GM18519 (cell line): ENCODE results near the gene TXNL4B.
A peak's percentile ranks its signal among the peaks of the same experiment; 100 is the strongest.

ENCODE experiments used
- ATAC-seq: cut with Tn5 transposase; IDR thresholded peaks from one replicate; pipeline ENCODE4 v1.9.1; 2021; ENCODE audit warnings: mild to moderate bottlenecking, moderate library complexity; ENCODE audit not compliant: unreplicated experiment, low FRiP score

TXNL4B gene

DNA sequence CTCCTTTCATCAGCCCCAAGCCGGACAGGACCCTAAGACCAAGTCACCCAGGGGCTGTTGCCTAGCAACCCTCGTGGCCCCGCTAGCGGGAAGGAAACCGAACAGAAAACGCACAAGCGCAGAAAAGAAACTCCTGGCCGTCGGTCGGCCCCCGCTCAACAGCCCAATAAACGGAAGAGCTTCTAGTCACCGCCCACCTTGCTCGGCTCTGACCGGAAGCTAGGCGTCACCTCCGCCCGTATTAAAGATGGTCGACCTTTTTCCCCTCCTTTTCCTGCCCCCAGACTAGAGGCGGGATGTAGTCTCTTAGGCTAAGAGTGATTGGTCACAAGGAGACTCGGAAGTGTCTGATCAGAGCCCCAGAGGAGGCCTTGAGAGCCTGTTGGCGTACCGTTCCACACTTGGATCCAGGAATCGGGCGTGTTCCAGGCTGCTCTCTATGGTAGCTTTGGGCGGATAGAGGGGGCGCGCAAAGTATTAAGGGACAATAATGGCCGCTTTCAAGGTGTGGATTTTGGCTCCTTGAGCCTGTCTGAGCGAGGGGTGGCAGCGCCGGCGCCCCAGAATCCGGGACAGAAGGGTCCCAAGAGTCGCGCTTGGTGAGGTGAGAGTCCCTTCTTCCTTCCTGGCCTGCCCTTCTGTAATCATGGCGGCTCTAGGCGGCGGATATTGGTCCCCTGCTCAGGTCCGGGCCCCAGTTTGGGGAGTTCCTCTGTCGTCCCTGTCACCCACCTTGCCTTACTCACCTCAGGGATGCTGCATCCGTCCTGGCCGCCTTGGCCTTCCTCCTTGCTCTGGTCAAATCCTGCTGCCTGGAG is at the start of gene TXNL4B, which contains the start of gene DHX38:
Gene TXNL4B, minus strand, starts transcription at position 173 of the 818 bp plus-strand sequence. CDS start 2,871 bp downstream, outside the sequence.
Gene DHX38, plus strand, starts transcription at position 400 of the 818 bp plus-strand sequence. CDS start 2,311 bp downstream, outside the sequence.
- peak; percentile 96 for ATAC-seq

DNA sequence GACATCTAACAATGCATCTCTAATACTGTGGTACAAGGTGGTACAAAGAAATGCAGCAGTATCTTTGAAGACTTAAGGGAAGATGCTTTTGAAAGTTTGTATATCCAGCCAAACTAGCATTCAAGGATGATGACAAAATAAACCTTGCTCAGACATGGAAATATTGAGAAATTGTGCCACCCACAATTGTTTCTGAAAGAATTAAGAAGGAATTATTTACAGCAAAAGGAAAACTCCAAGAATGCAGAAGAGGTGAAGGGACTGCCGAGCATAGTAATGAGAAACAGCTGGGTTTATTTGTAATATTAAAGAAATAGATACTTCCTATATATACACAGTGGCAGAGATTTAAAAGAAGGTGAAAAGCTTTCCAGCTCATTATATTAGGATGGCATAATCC is 49.1 kb upstream of the TXNL4B start:
- ATAC-seq, result no peak

DNA sequence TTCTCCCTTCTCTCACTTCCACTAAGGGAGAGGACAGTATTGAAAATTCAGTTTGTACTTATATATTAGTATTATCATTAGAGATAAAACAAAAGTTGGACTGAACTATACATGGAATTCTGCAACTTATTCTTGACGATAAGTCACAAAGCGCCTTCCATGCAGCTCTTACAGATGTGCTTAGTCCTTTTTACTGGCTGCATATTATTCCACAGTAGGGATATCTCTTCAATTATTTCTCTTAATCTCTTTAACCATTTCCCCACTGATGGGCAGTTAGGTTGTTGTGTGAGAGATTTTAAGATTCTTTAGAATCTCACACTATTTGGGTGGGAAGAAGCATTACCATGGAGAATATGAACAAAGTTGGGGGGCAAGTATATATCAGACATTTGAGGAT is 46.5 kb upstream of the TXNL4B start:
- ATAC-seq, result no peak

DNA sequence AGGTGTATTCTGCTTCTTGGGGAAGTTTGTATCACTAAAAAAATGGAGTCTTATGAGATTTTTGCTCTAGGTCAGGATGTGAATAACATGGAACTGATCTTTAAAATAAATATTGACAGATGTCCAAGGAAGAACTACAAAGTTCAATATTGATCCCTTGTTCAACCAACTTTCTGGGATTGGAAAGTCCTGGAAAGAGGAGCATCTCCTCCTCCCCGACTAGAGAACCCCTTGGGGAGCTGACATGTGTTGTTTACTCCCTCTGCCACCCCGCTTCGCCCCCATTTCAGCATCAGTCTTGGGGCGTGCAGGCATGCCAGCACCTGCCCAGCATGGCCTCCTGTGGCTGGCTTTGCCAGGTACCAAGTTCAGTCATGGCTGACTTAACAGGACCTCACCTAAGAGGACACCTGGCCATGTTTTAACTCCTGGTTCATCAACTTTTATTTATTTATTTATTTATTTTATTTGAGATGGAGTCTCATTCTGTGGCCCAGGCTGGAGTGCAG is 44.7 kb upstream of the TXNL4B start:
- no peak for ATAC-seq

DNA sequence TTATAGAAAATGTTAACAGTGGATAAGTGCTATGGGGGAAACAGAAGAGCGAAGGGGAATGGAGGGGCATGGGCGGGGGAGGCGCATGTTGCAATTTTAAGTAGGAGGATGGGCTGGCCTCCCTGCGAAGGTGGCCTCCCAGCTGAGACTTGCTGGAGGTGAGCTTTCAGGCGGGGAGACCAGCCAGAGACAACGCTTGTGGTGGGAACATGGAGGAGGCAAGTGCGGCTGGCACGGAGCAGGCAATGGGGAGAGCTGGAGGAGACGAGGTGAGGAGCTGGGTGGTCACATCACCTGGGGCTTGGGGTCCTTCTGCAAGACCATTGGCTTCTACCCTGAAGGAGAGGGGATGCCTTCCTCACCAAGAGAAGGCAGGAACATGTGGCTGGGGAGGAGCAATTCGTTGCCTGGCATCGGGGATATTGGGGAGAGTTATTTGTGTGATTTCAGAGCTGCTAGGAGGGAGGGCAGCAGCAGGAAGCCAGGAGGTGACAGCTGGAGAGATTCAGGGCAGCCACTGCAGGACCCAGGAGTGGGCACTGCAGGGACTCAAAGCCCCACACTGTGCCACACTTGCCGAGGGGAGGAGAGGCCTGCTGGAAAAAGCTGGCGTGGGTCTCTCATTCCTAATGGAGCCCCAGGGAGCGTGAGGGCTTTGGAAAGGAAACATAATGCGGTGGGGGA is 44.1 kb upstream of the TXNL4B start:
- no peak for ATAC-seq

DNA sequence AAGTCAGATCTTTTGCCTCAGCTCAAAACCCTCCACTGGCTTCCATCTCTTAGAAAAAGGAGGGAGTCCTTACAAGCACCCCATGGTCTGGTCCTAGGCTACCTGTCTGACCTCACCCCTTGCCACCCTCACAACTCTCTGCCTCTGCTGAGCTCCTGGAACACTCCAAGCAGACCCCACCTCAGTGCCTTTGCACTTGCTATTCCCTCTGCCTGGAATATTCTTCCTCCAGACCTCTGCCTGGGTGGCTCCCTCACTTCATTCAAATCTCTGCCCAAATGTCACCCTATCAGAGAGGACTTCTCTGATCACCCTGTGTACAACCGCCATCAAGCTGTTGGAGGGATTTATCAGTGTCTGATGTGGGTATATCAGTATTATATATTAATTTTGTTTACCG is 41.1 kb upstream of the TXNL4B start:
- no peak for ATAC-seq

DNA sequence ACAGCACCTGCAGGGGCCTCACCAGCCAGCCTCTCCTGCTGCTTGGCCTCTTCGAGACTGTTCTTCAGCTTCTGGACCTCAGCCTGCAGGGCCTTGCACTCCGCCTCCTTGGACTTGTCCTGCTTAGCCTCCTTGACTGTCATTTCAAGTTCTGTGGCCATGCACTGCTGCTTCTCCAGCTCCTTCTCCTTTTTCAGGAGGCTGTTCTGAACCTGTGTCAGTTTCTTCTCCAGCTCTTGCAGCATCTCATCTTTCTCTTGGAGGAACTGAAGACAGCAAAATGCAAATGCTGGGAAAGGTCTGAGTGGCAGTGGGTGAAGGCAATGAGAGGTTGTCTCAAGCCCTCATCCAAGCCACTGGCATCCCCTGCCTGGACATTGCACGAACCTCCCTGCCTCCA is 39.3 kb upstream of the TXNL4B start:
- ATAC-seq, result no peak

DNA sequence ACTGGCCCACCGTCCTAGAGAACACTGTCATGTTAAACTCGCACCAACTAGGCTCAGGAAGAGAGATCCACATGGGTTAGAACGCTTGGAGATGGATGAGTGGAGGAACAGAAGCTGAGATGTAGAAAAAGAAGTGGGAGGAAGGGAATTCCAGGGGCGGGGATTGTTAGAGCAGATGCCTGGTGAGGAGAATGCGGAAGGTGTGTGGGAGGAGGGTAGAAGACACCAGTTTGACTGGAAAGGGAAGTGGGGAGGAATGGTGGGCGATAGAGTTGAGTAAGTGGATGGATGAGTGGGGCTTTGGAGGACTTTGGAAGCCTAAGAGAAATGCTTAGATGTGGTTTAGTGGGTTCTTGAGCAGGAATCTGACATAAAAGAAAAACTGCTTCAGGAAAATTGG is 37.6 kb upstream of the TXNL4B start:
- ATAC-seq, result no peak

DNA sequence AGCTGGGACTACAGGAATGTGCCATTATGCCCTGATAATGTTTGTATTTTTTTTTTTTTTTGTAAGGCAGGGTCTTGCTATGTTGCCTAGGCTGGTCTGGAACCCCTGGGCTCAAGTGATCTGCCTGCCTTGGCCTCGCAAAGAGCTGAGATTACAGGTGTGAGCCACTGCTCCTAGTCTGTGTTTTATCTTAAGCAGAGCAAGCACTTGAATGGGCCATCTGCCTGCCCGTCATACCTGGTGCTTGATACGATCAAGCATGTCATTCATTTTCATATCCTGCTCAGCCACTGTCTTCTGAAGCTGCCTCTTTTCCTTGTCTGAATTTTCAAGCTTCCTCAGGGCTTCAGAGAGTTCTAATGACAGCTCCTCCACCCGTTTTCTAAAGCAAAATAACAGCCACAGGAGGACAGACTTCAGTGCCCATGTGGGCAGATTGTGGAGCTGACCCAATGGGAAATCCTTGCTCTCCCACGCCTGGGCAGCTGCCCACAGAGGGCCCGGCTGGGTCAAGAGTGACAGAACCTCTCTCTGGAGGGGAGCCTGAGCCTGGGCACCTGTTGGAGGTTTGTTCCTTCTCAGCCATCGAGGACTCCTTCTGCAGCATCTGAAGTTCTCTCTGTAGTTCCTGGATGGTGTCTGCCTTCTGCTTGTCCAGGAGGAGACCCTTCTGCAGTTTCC is 36.7 kb upstream of the TXNL4B start:
- ATAC-seq, result no peak

DNA sequence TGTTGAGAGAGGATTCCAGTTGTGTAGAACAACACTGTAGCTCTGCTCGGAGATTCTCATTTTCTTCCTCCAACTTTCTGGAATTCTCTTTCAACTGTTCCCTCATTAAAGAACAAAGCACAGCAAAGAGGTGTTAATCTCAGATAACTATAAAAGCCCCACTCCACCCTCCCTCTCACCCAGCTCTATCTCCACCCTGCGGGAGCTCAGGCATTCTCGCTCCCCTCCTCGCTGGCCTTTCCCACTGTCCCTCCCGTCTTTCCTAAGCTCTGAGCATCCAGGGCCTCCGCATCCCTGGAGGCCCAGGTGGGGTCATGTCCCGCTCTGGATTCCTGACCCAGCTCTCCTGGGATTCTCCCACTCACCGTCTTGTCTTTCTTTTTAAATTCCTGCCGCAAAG is 35.3 kb upstream of the TXNL4B start:
- ATAC-seq, result no peak

DNA sequence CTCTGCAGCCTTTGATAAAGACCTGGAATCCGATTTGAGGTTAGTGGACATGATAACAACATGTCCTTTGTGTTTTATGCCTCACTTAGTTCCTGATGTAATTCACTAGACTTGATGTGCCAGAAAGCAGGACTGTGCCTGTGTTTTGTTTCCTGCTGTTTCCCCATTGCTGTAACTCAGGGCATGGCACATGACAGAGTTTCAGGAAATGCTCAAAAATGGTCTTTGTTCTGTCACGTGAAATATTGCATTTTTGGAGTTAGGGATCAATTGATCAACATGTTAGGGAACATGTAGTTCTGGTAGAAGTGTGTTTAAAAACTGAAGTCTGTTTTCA is 33.0 kb upstream of the TXNL4B start:
- ATAC-seq, result no peak

DNA sequence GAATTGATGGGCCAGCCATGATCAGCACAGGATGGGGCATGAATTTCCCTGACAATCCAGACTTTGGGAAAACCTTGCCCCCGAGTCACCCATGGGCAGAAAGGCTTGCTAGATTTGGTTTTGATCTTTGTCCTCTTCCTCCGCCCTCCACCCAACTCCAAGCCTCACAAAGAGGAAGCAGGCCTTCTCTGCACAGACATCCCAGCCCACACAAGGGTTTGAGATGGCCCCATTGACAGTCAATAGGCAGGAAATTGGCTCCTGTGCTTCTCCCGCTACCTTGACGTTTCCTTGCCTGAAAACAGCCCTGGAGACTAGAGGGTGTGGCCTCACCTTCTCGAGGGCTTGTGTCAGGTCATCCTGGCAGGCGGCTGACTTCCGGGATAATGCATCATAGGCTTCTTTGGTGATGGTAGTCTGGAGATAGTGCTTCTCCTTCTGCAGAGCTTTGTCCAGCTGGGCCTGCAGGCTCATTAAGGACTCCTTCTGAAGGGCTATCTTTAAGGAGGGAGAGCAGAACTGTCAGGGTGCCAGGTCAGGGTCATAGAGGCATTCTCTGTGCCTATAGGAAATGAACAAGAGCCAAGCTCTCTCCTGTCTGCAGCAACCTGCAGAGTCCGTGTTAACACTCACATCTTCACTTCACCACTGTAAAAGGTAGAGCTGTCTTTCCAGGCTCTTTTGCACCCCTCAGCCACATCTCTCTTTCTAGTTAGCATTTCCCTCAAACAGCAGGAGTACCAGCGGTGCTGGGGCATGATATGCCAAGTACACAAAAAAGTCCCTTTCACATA is 32.4 kb upstream of the TXNL4B start:
- ATAC-seq, result no peak

DNA sequence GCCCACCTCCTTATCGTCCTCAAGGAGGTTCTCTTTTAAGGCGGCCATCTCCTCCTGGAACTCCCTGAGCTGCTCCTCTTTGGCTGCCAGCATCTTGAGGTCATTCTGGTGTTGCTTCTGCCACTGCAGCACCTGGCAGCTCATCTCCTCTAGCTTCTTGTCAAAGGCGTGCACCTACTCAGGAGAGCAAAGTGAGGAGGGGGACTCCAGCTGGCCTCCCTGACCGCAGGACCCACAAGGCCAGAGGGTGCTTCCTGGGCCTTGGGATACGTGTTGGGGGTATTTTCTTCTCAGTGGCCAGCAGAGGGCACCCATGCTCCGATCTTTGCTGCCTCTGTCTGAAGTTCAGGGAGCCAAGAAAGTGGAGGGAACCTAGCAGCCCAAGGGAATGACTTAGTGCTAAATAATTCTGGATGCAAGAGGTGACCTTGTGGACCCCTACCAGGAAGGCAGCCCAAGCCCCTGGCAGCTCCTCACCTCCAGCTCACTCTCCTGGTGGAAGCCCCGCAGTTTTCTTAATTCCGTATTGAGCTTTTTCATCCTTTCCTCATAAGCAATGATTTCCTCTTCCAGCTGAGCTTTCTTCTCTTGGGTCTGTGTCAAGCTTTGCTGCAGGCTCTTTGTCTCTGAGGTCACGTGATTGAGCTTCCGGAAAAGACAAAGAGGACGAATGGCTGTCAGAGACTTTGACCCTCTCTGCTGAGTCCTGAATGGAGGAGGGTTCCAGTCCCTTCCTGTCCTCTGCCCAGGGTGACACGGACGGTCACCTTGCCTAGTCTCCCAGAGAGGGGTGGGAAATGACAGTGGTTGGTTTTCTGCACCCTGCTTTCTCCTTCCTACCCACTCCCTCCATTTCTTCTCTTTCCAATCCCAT is 31.6 kb upstream of the TXNL4B start:
- ATAC-seq, result no peak

DNA sequence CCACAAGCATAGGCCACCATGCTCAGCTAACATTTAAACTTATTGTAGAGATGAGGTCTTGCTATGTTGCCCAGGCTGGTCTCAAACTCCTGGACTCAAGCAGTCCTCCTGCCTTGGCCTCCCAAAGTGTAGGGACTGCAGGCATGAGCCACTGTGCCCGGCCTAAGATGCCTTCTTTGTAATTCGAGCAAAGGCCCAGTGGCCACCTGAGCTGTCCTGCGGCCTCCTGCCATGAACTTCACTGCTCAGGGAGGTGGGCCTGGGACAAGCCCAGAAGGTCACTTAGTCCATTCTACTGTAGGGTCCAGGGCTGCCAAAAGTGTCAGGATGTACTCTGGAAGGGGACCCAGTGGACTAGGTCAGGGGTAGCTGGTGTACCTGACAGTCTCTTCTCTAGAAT is 30.7 kb upstream of the TXNL4B start:
- no peak for ATAC-seq

DNA sequence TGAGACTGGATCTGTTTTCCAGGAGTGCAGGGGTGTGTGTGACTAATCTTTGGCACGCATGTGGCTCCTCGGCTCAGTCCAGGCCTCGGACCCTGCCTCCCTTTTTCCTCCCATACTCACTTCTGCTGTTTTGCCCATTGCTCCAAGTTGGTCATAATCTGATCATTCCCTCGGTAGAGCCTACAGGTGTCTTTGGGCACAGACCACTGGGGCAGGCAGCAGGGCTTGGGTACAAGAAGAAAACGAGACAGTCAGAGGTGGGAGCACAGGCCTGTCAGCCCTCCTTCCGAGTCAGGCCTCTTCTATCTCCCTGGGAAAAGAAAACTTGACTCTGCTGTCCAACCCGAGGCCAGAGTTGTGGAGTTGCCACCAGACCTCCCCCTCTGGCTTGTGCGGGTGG is 30.0 kb upstream of the TXNL4B start:
- ATAC-seq, result no peak

DNA sequence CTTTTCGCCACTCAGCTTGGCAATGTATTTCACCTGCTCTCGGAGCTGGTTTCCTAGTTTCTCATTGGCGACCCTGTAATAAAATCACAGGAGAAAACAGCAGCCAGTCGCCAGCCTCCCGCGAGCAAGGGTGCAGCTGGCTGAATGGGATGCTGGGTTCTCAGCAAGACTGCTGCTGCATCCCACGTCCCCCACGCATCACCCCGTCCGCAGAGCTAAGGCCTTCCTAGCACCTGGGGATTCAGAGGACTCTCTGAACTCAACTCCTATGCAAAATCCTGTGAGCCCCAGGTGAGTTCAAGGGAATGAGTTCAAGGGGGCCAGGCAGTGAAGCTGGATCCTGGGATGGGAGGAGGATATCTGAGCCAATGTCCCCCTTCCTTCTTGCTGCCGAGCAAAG is 29.5 kb upstream of the TXNL4B start:
- ATAC-seq, result no peak

DNA sequence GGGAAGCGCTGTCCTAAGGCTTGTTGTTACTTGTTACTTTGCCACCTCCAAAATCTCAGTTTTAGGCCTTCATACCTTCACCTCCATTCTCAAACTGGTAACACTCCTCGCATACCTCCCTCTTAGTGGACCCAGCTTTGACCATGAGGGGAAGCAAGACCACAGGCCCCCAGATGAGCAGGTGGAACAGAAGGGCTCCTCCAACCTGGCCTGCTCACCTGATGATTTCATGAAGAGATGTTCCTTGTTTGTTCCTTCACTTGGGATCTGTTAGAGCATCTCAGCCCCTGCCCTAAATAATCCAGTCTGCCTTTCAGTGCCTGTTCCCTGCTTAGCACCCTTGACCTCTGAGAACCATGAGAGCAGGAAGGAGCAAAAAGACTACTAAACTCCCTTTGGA is 28.9 kb upstream of the TXNL4B start:
- no peak for ATAC-seq

DNA sequence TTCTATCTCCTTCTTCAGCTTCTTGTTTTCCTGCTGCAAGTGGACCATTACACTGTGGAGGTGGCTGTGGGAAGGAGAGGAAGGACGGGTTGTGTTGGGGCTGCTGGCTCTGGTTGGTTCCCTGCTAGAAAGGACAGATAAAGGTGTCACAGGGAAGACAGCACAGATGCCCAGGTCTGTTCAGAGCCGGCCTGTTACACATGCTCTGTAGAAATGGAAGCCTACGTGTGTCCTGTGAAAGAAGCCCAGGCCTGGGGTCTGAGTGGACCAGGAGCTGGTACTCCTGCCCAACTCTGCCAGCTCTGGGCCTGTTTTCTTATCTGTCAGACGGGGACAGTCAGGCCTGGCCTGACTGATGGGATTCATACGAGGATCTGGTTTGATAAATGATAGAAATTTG is 26.6 kb upstream of the TXNL4B start:
- no peak for ATAC-seq

DNA sequence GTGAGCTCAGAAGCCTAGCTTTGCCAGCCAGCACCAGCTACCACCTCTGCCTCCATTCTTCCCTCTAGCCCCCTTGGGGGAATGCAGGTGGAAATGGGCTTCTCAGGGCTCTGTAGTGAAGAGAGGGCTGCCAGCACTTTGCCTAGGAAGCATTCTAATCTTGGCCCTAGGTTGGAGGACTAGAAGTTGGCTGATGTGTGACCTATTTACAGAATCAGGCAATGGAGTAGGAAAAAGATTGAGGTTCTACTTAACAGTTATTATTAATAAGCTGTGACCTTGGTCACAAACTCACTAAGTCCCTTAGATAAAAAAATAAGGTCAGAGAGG is 20.2 kb upstream of the TXNL4B start:
- no peak for ATAC-seq
